Measurements from ENCODE around the gene AKAP12. TPM values are rescaled to one million over a fixed set of nuclear protein-coding genes. Genes with fewer than 3 reads are reported as not detected.

The AKAP12 gene
- polyA plus RNA-seq, 1 donor (not counting 4 experiments of a cell fraction or from before 2014, with no cell fraction given) = 0.56 TPM

- no peak for DNase-seq (ENCODE audit: low read depth, low spot score)
- dilution Hi-C loops (cut with MboI; ENCODE audit: extremely low pct_ligation_motif_present, low sequenced_read_pairs) = no loop called here
- no peaks in the 10 kb centered on the region for H4K20me1 ChIP-seq (ENCODE audit: control insufficient read depth, extremely low read depth, insufficient read depth, low read length)
- no peak overlapping the region for H3K27ac ChIP-seq (ENCODE audit: control insufficient read depth, insufficient read depth, low read length)
- H3K4me3 ChIP-seq (ENCODE audit: control insufficient read depth in 2 of 3, extremely low read depth in 1 of 3, insufficient read depth in 2 of 3, low read depth in 1 of 3, low read length in 3 of 3) = no peak overlapping the region
- no peak overlapping the region for H3K4me2 ChIP-seq (ENCODE audit: control insufficient read depth, extremely low read depth, insufficient read depth, low read depth, low read length)
- no peaks in the 10 kb centered on the region for H3K79me2 ChIP-seq (ENCODE audit: control insufficient read depth, insufficient read depth, low read length)
- no peak overlapping the region for H2AFZ ChIP-seq (ENCODE audit: control insufficient read depth, low read length)
- no peaks in the 10 kb centered on the region for H3K27me3 ChIP-seq (ENCODE audit: control insufficient read depth, extremely low read depth, insufficient read depth, low read length)
- no peak overlapping the region for H3K9ac ChIP-seq (ENCODE audit: control insufficient read depth, extremely low read depth, insufficient read depth, low read length)
- FAIRE-seq = no peak
- no peaks in the 10 kb centered on the region for H3K36me3 ChIP-seq (ENCODE audit: control insufficient read depth in 2 of 2, extremely low read depth in 1 of 2, insufficient read depth in 2 of 2, low read length in 2 of 2)
- no peaks in the 10 kb centered on the region for H3K4me1 ChIP-seq (ENCODE audit: control insufficient read depth, extremely low read depth, insufficient read depth, low read length)
- TF ChIP-seq EZH2 (IDR thresholded peaks at IDR 0.05; ENCODE audit: low read length) (no peak), CTCF (optimal IDR thresholded peaks at IDR 0.05 in 1 of 3, IDR thresholded peaks at IDR 0.05 in 1 of 3, conservative IDR thresholded peaks at IDR 0.05 in 1 of 3; ENCODE audit: extremely low read depth in 1 of 3, insufficient read depth in 2 of 3, low read length in 3 of 3) (no peak)
- no peaks in the 10 kb centered on the region for H3K9me3 ChIP-seq (ENCODE audit: control insufficient read depth, low read depth, low read length)
- no peaks in the 10 kb centered on the region for H3K9me1 ChIP-seq (ENCODE audit: control insufficient read depth, extremely low read depth, insufficient read depth, low read length)
These were observed 43.2 kb upstream of the AKAP12 start for GRCh38 chr6:151196555-151196954.

GRCh38 chr6:151197556-151197955 lies 42.2 kb upstream of the AKAP12 start:
- TF ChIP-seq EZH2 (IDR thresholded peaks at IDR 0.05; ENCODE audit: low read length) (no peak), CTCF (optimal IDR thresholded peaks at IDR 0.05 in 1 of 3, IDR thresholded peaks at IDR 0.05 in 1 of 3, conservative IDR thresholded peaks at IDR 0.05 in 1 of 3; ENCODE audit: extremely low read depth in 1 of 3, insufficient read depth in 2 of 3, low read length in 3 of 3) (no peak)
- Histone ChIP-seq H3K36me3 (ENCODE audit: control insufficient read depth in 2 of 2, extremely low read depth in 1 of 2, insufficient read depth in 2 of 2, low read length in 2 of 2) (no peaks in the 10 kb centered on the region), H4K20me1 (ENCODE audit: control insufficient read depth, extremely low read depth, insufficient read depth, low read length) (no peaks in the 10 kb centered on the region)

More at GRCh38 chr6:151197556-151197955, 42.2 kb upstream of the AKAP12 start:
- Histone ChIP-seq H3K79me2 (ENCODE audit: control insufficient read depth, insufficient read depth, low read length) (no peaks in the 10 kb centered on the region), H3K9me1 (ENCODE audit: control insufficient read depth, extremely low read depth, insufficient read depth, low read length) (no peaks in the 10 kb centered on the region), H3K27ac (ENCODE audit: control insufficient read depth, insufficient read depth, low read length) (no peak overlapping the region), H3K4me3 (ENCODE audit: control insufficient read depth in 2 of 3, extremely low read depth in 1 of 3, insufficient read depth in 2 of 3, low read depth in 1 of 3, low read length in 3 of 3) (no peak overlapping the region), H3K9ac (ENCODE audit: control insufficient read depth, extremely low read depth, insufficient read depth, low read length) (no peak overlapping the region), H2AFZ (ENCODE audit: control insufficient read depth, low read length) (no peak overlapping the region), H3K4me2 (ENCODE audit: control insufficient read depth, extremely low read depth, insufficient read depth, low read depth, low read length) (no peak overlapping the region), H3K9me3 (ENCODE audit: control insufficient read depth, low read depth, low read length) (no peaks in the 10 kb centered on the region), H3K27me3 (ENCODE audit: control insufficient read depth, extremely low read depth, insufficient read depth, low read length) (no peaks in the 10 kb centered on the region), H3K4me1 (ENCODE audit: control insufficient read depth, extremely low read depth, insufficient read depth, low read length) (no peaks in the 10 kb centered on the region)
- dilution Hi-C loops (cut with MboI; ENCODE audit: extremely low pct_ligation_motif_present, low sequenced_read_pairs) = no loop called here
- DNase-seq (ENCODE audit: low read depth, low spot score) = no peak
- FAIRE-seq = no peak
